Measurements from ENCODE around the gene ARMC12.

ARMC12 gene

DNA sequence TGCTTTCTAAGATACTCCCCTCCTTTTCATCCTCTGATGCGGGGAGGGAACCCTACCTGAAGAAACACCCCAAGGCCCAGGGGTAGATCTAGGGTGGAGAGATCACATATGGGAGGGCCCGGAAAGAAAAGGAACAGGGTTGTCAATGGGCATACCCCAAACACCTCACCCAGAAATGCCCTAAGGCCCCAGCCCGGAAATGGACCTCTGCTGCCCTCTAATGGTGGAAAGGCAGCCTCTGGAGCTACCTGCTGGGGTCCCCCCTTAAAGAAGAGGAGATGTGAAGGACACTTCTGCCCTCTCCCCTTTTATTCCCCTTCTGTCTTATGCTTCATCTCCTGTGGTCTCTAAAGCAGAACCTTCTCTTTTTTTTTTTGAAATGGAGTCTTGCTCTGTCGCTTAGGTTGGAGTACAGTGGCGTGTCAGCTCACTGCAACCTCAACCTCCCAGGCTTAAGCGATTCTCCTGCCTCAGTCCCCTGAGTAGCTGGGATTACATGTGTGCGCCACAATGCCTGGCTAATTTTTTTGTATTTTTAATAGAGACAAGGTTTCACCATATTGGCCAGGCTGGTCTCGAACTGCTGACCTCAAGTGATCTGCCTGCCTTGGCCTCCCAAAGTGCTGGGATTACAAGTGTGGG lies 458 bp upstream of the ARMC12 start:
- DNase-seq: peak; percentile 51

DNA sequence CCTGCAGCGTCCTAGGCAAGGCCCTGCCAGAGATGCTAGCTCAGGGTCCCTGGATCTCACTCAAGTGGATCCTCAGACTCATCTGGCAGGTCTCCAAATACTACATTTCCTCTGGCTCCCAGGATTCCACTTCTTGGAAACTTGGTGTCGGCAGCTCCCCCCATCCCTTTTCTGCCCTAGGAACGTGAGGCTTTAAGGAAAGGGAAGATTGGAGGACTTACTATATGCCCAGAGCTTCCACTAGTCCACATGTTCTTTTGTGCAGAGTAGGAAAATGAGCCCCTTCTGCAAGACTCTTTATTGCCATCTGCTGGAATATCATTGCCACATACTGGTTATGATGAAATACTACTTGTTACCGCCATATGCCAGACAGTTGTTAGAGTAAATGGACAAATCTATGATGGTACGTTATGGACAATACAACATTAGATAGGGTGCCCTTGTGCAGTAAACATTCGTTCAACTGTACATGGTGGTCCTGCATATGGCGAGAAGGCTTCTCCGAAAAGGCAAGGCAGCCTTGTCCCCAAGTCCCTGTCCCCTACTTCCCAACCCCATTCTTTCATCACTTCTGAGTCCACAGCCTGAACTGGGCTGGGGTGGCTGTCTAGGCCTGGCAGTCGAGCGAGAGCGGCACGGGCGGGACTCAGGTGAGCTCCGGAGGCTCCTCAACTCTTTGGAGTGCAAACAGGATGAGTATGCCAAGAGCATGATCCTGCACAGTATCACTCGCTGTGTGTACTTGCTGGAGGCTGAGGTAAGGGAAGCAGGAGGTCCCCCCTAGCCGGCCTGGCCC lies 780 bp downstream of the ARMC12 start:
- DNase-seq: peak; percentile 77

DNA sequence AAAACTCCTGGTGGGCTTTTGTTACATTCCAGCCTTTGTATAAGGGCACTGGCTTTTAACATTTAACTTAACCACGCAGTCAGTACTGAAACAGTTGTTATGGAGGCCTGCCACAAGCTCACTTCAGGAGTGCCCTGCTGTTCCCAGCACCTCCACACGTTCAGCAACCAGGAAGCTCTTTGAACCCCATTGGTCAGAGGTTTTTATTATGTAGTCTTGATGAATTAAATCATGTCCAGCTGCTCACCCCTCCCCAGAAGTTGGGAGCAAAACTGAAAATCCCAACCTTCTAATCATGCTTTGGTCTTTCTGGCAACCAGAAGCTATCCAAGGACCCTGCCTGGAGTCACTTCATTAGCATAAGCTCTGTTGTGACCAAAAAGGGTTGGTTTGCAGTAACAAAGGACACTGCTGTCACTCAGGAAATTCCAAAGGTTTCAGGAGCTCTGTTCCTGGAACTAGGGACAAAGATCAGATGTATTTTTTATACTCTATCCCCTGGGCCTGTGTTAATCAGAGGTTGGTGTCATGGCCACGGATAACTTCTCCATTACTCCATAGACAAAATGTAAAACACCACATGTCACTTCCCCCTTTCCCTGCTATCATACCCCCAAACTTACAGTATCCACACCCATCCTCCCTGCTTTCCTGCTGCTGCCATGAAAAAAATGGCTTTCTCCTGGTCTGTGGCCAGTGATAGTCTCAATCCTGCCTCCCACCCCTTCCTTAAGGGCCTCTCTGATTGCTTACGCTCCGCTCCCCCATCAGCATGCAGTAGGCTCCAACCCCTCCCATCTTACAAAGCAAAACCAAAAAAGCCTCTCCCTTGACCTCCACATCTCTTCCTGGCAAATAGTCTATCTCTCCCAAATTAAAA lies 3.1 kb downstream of the ARMC12 start:
- no peak for DNase-seq

DNA sequence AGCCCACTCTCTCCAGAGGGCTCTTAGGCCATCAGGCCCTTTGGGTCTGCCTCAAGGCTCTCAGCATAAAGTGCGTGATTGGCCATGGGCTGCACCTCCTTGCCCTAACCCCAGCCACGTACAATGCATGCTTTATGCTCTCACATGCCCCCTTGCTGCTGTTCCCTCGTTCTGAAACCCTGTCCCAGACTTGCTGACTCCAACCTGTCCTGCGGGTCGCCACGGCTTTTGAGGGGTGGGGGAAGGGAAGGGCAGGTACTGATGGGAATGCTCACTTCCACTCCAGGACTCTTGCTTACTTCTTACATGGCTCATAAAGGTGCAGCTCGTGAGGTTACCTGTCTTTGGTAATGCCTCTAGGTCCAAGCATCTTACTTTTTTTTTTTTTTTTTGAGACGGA lies 6.0 kb downstream of the ARMC12 start:
- DNase-seq: no peak

DNA sequence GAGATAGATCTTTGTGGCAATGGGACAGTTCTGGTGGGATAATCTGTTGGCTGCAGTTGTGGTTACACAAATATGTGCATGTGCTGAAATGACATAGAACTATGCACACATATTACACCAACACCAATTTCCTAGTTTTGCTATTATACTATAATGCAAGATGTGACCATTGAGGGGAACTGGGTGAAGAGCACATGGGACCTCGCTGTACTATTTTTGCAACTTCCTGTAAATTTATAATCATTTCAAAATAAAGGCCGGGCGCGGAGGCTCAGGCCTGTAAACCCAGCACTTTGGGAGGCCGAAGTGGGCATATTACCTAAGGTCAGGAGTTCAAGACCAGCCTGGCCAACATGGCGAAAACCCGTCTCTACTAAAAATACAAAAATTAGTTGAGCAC lies 8.7 kb downstream of the ARMC12 start:
- DNase-seq: no peak

DNA sequence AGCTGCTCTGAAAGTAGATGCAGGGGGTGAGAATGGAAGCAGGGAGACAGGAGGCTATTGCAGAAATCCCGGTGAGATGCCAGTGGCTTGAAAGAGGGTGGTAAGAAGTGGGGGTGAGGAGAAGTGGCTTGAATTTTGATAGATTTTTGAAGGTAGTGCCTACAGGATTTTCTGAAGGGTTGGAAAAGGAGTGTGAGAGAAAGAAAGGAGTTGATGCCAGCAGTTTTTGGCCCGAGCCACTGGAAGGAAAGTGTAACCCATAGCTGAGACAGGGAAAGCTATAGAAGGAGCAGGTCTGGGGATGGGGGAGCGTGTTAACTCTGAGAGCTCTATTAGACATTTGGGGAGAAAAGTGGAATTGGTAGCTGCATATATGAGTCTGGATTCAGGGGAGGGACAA lies 9.7 kb downstream of the ARMC12 start:
- no peak for DNase-seq

DNA sequence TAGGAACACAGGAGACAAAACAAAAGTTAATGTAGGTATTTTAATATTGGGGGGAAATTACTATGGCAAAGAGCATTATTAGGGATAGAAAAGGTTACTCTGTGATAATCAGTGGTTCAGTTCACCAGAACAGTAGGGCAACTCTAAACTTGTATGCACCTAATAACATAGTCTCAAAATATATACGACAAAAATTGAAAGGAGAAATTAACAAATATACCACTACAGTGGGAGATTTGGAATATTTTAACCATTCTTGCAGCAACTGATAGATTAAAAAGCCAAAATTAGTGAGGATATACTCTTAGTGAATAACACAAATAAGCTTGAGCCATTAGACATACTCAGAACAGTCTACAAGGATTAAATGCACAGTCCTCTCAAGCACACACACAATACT lies 11.0 kb downstream of the ARMC12 start:
- no peak for DNase-seq

DNA sequence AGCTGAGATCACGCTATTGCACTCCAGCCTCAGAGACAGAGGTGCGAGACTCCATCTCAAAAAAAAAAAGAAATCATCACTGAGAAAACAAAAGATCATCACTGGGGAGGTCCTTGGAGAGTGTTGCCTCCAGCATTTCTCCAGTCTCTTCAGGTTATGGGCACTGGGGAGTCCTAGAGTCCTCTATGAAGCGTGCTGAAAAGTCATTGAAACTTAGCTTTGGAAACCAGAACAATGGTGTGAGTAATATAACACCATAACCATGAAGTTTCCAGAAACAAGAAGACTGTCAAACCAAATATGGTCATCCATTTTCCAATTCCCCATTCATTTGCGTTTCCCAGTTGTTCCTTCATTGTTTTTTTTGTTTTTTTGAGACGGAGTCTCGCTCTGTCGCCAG lies 13.7 kb downstream of the ARMC12 start:
- no peak for DNase-seq

DNA sequence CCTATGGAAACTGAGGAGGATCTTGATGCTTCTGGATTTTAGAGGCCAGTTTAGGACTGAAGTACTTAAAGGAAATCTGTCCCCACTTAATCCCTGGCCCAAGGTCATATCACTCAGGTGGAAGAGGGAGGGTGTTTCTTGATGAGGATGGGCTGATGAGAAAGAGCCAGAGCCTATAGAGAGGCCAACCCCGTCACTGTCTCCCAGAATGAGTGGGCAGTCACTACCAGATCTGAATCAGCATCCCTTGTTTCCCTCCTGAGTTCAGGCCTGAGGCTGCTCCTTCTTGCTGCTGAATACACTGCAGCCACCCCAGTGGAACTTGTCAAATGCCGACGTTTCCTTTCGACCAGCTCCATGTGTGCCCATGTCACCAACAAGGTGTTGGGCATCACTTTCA lies 14.8 kb downstream of the ARMC12 start:
- no peak for DNase-seq

DNA sequence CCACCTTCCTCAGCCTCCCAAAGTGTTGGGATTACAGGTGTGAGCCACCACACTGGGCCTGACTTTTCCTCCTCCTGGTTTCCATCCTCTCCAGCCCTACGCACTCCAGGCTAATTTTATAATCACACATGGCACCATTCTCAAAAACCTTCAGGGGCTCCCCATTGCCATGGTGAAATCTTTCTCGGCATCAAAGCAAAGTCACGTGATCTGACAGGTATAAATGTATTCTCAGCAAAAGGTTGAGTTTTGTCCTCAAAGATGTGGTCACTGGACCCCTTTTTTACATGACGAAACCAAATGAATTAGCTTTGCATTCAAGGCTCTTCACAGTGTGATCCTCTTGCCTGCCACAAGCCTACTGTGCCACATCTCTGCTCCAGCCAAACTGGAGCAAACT lies 15.5 kb downstream of the ARMC12 start:
- DNase-seq: no peak

DNA sequence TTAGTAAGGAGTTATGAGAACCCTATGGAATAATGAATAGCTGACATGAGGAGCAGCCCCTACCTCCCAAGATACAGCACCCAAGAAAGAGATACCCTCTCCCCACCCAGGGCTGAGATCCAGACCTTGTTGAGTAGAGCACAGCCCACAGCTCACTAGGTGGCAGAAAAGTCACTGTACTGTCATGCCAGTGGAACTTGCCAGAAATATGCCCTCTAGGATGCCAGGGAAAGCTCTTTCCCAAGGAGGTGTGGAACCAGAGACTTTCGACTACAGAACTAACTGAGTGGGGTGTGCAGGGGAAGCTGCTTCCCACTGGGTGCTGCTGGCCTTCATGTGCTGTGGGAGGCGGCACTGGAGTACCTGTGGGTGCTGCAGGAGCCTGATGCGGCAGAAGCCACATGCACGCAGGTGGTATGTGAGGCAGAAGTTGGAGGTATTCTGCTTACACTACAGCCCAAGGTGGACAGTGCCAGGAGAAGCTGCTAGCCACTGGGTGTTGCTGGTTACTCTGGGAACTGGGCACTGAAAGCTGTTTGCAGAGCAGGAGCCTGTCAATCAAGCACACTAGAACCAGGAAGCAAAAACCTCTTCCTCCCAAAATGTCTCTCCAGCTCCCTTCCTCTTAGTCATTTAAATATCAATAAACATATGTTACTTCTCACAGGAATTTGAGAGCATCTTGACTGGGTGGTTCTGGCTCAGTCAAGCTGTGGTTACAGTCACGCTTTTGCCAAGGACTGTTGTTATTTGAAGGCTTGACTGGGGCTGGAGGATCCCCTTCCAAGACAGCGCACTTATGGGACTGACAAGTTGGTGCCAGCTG lies 17.8 kb downstream of the ARMC12 start:
- DNase-seq: peak; percentile 14

DNA sequence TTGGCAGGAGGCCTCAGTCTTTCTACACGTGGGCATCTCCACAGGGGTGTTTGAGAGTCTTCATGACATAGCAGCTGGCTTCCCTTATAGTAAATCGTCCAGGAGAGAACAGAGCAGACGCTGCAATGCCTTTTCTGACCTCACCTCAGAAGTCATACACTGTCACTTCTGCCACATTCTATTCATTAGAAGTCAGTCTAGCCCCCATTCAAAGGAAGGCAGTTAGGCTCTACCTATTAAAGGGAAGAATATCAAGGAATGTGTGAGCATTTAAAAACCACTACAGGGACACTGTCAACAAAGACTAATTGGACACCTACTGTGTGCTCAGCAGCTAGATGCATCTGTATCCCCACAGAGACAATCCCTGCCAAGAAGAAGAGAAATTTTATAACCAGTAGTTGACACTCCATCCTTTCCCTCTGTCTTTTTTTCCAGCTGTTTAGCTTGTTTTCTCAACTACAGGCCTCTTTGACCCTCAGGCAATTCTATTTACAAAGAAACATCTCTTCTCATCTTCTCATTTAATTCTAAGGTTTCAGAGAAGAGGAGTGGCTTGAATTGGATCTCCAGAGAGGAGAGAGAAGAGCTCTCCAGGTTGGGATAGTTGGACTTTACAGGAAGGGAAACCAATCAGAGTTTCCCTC lies 18.6 kb downstream of the ARMC12 start:
- DNase-seq: no peak

DNA sequence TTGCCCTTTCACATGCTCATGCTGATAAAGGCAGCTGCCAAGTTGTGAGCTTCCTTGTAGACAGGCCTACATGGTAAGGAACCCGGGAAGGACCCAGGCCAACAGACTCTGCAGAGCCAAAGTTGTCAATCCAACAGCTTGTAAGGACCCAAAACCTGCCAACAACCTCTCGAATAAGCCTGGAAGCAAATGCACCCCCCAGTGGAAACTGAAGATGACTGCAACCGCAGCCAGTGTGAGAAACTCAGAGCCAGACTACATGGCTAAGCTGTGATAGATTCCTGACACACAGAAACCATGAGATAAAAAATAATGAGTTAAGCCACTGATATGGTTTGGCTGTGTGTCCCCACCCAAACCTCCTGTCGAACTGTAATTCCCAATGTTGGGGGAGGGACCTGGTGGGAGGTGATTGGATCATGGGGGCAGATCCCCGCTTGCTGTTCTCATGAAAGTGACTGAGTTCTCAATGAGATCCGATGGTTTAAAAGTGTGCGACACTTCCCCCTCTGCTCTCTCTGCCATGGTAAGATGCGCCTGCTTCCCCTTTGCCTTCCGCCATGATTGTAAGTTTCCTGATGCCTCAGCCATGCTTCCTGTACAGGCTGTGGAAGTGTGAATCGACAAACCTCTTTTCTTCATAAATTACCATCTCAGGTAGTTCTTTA lies 20.8 kb downstream of the ARMC12 start:
- peak; percentile 25 for DNase-seq

DNA sequence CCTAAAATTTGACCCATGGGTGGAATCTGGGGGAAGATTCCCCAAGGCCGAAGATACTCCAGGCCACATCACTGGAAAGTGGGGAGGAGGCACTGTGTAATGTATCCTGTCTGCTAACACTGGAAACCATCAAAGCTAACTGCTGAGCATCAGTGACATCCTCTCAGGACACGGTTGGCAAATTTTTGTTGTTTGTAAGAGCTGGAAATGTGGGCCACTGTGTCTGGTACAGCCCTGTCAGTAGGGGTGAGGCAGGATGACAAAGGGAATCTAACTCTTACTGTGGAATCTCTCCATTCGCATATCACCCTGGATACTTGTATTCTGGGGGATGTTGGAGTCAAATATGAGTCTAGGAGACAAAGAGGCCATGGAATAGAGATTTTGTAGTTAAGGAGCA lies 22.6 kb downstream of the ARMC12 start:
- no peak for DNase-seq

DNA sequence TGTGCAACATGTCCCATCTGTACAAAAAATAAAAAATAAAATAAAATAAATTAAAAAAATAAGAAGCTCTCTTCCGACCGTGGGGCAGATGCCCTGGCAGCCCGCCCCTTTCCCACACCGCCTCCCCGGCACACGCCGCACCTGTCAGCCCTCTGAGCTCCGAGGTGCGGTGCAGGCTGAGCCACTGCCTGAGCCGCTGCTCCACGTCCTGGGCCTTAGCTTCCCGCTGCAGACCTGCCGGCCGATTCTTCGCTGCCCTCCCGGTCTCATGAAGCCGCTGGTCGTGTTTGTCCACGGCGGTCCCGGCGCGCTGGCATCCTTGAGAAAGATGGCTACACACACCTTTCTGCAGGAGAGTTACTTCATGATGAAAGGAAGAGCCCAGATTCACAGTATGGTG lies 28.9 kb downstream of the ARMC12 start:
- no peak for DNase-seq

DNA sequence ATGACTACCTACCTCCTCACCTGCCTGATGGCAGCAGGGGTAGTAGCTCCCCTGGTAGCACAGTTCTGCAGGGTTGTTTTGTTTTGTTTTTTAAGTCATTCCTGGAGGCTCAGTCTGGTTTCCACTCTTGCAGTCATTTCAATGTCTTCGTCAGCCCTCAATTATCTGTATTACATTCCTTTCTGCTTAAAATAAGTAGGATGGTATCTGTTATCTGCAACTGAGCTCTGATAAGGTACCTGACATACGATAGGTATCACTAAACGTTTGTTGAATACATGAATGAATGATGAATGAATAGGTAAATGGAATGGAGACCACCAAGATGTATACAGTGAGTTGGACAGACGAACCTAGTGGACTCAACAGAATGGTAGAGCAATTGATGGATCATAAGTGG lies 32.4 kb downstream of the ARMC12 start:
- DNase-seq: no peak

DNA sequence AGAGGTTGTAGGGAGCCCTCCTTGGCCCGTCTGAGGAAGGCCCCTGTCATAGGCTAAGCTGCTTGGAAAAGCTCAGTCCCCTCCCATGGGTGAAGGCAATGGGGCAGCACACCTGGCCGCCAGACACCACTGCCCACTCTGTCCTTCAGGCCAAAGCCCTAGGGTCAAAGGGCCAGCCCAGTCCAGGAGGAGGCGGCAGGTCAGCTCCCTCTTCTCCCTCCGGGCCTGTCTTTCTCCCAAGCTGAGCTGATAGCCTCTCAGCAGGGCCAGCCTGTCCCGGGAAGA lies 34.5 kb downstream of the ARMC12 start:
- no peak for DNase-seq

DNA sequence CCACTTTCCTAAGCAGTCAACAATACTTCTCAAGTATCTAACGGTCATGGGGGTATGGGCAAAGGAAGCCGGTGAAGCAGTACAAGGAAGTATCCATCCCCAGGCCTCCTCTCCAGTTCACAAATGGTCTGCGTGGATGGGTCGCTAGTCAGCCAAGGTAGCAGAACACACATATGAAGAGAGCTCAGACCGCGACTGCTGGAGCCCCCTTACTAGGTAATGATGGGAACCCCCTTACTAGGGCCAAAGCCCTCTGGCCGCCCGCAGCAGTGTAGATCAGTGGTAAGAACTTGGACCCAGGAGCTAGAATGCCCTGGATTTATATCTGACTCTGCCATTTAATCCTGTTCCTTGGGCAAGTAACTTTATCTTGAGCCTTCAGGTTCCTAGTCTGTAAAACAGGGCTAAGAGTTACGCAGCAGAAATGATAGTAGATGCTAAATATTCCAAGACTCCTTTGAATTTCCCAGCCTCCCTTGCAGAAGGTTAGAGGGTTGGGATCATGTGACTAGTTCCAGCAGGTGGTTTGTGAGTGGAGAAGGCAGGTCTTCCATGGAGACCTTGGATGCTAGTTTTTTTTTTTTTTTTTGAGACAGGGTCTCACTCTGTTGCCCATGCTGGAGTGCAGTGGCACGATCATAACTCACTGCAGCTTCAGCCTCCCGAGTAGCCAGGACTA lies 37.4 kb downstream of the ARMC12 start:
- no peak for DNase-seq

DNA sequence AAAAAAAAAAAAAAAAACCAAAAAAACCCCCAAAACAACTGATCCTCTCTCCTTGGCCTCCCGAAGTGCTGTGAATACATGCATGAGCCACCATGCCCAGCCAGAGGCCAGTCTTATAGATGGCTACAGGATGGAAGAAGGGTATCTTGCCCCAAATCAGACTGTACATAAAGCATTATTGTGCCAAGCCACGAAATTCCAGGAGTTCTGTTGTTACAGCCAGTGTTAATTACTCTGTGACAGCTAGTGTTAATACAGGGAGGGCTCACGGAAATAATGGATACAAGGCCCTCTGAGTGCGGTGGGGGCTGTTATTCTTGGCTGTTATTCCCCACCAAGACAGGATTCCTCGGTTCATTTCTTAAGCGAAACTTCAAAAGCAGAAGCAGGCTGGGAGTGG lies 38.2 kb downstream of the ARMC12 start:
- DNase-seq: no peak

DNA sequence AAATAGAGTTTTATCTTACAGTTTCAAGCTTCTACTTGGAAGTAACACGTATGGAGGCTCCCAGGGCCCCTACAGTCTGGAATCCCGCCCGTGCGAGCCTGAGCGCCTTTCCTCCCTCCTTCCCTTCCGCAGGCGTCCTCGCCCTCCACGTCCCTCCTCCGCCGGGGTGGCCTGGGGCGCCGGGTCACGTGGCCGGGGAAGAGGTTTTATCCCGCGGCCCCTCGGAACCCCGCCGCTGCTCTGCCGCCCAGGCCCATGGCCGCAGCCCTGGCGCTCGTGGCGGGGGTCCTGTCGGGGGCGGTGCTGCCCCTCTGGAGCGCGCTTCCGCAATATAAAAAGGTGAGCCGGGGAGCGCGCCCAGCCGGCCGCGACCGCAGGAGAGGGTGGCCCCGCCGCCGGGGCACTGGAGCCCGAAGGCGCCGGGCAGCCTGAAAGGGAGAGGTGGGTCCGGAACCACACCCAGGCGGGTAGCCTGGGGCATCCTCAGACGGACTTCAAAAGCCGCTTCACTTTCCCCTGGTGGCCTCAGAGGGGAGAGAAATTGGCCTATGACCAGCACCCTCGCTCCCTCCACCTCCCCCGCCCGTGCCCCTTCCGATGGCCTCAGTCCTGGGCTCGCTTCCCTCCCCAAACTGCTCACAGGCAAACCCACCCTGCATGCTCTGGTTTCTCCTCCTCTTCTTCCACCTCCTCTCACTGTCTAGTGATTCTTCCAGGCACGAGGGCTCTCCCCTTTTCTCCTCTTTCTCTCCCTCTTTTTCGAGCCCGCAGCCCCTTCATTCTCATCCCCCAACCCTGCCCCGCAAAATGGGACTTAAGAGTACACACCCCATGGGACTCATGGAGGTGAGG lies 39.8 kb downstream of the ARMC12 start, which contains the start of gene CLPSL2:
CLPSL2 (plus strand) TSS at position 235 of the 852 bp plus-strand sequence; CDS start at position 256, 21 bp downstream.
- DNase-seq: no peak
